ENCODE data around the gene HOXD4.
A peak's percentile ranks its signal among the peaks of the same experiment; 100 is the strongest.

HOXD4 gene

GRCh38 chr2:176173567-176174381 lies 22.4 kb downstream of the HOXD4 start:
- H3K27me3 ChIP-seq (ENCODE audit: insufficient read depth, low read length): peaks cover 100% of the 10 kb centered on the region
- no peaks in the 10 kb centered on the region for H3K36me3 ChIP-seq (ENCODE audit: insufficient read depth, low read depth, low read length)
- no peak overlapping the region for H3K27ac ChIP-seq (ENCODE audit: low read length)
- H3K4me1 ChIP-seq (ENCODE audit: insufficient read depth, low read length): peaks cover 20% of the 10 kb centered on the region; the same call in 1 of the 2 replicates
- no peak overlapping the region for H3K9ac ChIP-seq (ENCODE audit: low read depth, low read length)
- no peak overlapping the region for H3K4me3 ChIP-seq (ENCODE audit: low read length)
- H3K9me3 ChIP-seq (ENCODE audit: insufficient read depth, low read depth, low read length): peaks cover 4% of the 10 kb centered on the region; the same call in 1 of the 2 replicates

- Histone ChIP-seq H3K9ac (ENCODE audit: low read depth, low read length) (no peak overlapping the region), H3K9me3 (ENCODE audit: insufficient read depth, low read depth, low read length) (peaks cover 4% of the 10 kb centered on the region; the same call in 1 of the 2 replicates), H3K4me1 (ENCODE audit: insufficient read depth, low read length) (peaks cover 20% of the 10 kb centered on the region; the same call in 1 of the 2 replicates), H3K4me3 (ENCODE audit: low read length) (peak overlapping the region; percentile 50; the same call in 1 of the 2 replicates), H3K27me3 (ENCODE audit: insufficient read depth, low read length) (peaks cover 100% of the 10 kb centered on the region), H3K36me3 (ENCODE audit: insufficient read depth, low read depth, low read length) (no peaks in the 10 kb centered on the region), H3K27ac (ENCODE audit: low read length) (no peak overlapping the region)
Measured at GRCh38 chr2:176174382-176174823, 23.1 kb downstream of the HOXD4 start.

- H3K4me3 ChIP-seq (ENCODE audit: low read length): peak overlapping the region; percentile 50; the same call in 1 of the 2 replicates
- no peak overlapping the region for H3K27ac ChIP-seq (ENCODE audit: low read length)
- H3K4me1 ChIP-seq (ENCODE audit: insufficient read depth, low read length): peaks cover 20% of the 10 kb centered on the region; the same call in 1 of the 2 replicates
- H3K9me3 ChIP-seq (ENCODE audit: insufficient read depth, low read depth, low read length): peaks cover 4% of the 10 kb centered on the region; the same call in 1 of the 2 replicates
- no peak overlapping the region for H3K9ac ChIP-seq (ENCODE audit: low read depth, low read length)
- no peaks in the 10 kb centered on the region for H3K36me3 ChIP-seq (ENCODE audit: insufficient read depth, low read depth, low read length)
- peaks cover 100% of the 10 kb centered on the region for H3K27me3 ChIP-seq (ENCODE audit: insufficient read depth, low read length)
Measured at GRCh38 chr2:176174824-176175708, 23.7 kb downstream of the HOXD4 start.

DNA sequence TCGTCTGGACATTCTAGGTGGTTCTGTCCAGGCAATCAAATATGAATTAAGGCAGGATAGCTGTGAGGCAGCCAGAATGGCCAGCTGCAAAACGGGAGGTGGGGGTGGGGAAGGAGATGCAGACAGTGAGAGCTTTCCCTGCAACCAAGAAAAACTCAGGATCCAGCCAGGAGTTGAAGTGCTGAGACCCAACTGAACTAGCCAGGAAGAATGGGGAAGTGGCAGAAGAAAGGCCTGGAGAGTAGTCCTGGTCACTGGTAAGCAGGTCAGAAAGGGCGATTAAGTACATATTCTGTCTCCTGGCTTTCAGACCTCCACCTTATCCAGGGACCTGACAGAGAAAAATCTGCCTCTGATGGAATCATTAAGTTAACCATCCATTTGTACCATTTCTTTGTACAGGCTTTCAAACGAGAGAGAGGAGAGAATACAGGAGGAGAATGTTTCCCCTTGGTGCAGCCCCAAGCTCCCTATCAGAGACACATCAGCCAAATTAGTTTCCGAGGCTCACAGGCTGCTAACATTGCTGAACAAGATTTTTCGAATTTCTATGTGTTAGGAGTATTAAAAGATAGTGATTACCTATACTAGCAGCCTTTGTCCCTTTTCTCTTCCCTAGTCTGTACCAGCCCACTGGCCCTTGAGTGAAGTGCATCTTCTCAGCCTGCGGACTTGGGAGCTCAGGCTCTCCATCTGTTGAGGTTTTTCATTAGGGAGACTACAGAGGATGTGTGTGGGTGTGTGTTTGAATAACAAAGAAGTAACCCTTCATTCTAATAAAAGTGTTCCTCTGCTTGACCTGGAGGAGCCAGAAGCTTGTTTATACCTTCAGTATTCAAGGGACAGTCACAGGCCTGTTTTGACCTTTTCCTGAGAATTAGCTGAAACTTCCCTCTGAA lies 24.6 kb downstream of the HOXD4 start:
- Histone ChIP-seq H3K9me3 (ENCODE audit: insufficient read depth, low read depth, low read length) (peaks cover 4% of the 10 kb centered on the region; the same call in 1 of the 2 replicates), H3K4me3 (ENCODE audit: low read length) (no peak overlapping the region; the same call in 1 of the 2 replicates), H3K36me3 (ENCODE audit: insufficient read depth, low read depth, low read length) (no peaks in the 10 kb centered on the region), H3K9ac (ENCODE audit: low read depth, low read length) (no peak overlapping the region), H3K4me1 (ENCODE audit: insufficient read depth, low read length) (peaks cover 20% of the 10 kb centered on the region; the same call in 1 of the 2 replicates), H3K27ac (ENCODE audit: low read length) (no peak overlapping the region), H3K27me3 (ENCODE audit: insufficient read depth, low read length) (peaks cover 100% of the 10 kb centered on the region)

GRCh38 chr2:176177580-176178037 lies 26.3 kb downstream of the HOXD4 start:
- no peak overlapping the region for H3K27ac ChIP-seq (ENCODE audit: low read length)
- peak overlapping the region; percentile 62 for H3K4me3 ChIP-seq (ENCODE audit: low read length)
- no peak overlapping the region for H3K9ac ChIP-seq (ENCODE audit: low read depth, low read length)
- no peaks in the 10 kb centered on the region for H3K36me3 ChIP-seq (ENCODE audit: insufficient read depth, low read depth, low read length)
- peaks cover 4% of the 10 kb centered on the region; the same call in 1 of the 2 replicates for H3K9me3 ChIP-seq (ENCODE audit: insufficient read depth, low read depth, low read length)
- peaks cover 100% of the 10 kb centered on the region for H3K27me3 ChIP-seq (ENCODE audit: insufficient read depth, low read length)
- peaks cover 20% of the 10 kb centered on the region; the same call in 1 of the 2 replicates for H3K4me1 ChIP-seq (ENCODE audit: insufficient read depth, low read length)

DNA sequence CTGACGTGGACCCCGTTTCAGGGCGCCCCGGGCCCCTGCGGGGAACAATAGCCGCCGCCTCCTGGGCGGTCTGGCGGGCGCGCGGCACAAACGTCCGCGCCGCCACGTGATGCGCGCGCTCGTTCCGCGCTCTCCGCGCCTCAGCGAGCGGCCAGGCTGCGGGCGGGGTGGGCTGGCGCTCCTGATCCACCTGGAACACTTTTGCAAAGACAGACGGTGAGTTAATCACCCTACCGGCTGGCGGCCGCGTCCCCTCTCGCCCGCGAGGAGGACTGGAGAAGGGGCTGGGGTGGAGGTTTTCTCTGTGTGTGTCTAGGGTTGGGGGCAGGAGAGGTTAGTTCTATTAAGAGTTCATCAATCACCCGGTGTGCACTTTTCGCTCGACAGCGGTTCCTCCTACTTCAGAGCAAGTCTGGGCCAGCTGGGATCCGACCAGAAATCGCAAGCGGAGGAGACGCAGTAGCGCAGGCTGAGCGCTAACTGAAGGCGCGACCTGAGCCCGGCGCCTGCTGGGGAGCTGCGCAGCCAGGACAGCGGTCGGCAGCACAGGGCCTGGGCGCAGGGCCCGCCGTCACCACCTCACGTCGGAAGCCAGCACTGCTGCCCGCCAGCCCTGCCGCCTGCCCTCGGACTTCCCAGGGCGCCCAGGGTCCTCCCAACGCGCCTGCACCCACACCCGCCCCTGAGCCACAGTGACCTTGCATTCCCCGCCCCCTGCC lies 26.8 kb downstream of the HOXD4 start:
- peaks cover 20% of the 10 kb centered on the region; the same call in 1 of the 2 replicates for H3K4me1 ChIP-seq (ENCODE audit: insufficient read depth, low read length)
- H3K9me3 ChIP-seq (ENCODE audit: insufficient read depth, low read depth, low read length): peaks cover 4% of the 10 kb centered on the region; the same call in 1 of the 2 replicates
- H3K27ac ChIP-seq (ENCODE audit: low read length): no peak overlapping the region
- H3K27me3 ChIP-seq (ENCODE audit: insufficient read depth, low read length): peaks cover 100% of the 10 kb centered on the region
- H3K36me3 ChIP-seq (ENCODE audit: insufficient read depth, low read depth, low read length): no peaks in the 10 kb centered on the region
- peak overlapping the region; percentile 62 for H3K4me3 ChIP-seq (ENCODE audit: low read length)
- no peak overlapping the region for H3K9ac ChIP-seq (ENCODE audit: low read depth, low read length)

- H3K9ac ChIP-seq (ENCODE audit: low read depth, low read length): no peak overlapping the region
- H3K9me3 ChIP-seq (ENCODE audit: insufficient read depth, low read depth, low read length): peaks cover 4% of the 10 kb centered on the region; the same call in 1 of the 2 replicates
- no peaks in the 10 kb centered on the region for H3K36me3 ChIP-seq (ENCODE audit: insufficient read depth, low read depth, low read length)
- H3K4me1 ChIP-seq (ENCODE audit: insufficient read depth, low read length): peaks cover 20% of the 10 kb centered on the region; the same call in 1 of the 2 replicates
- H3K27ac ChIP-seq (ENCODE audit: low read length): no peak overlapping the region
- peaks cover 100% of the 10 kb centered on the region for H3K27me3 ChIP-seq (ENCODE audit: insufficient read depth, low read length)
- H3K4me3 ChIP-seq (ENCODE audit: low read length): no peak overlapping the region
Measured at GRCh38 chr2:176178757-176179295, 27.5 kb downstream of the HOXD4 start.

- no peak overlapping the region for H3K4me3 ChIP-seq (ENCODE audit: low read length)
- peaks cover 4% of the 10 kb centered on the region; the same call in 1 of the 2 replicates for H3K9me3 ChIP-seq (ENCODE audit: insufficient read depth, low read depth, low read length)
- H3K27ac ChIP-seq (ENCODE audit: low read length): no peak overlapping the region
- no peaks in the 10 kb centered on the region for H3K36me3 ChIP-seq (ENCODE audit: insufficient read depth, low read depth, low read length)
- H3K4me1 ChIP-seq (ENCODE audit: insufficient read depth, low read length): 0 out of 2 replicates have a peak, but pooled peaks cover 5% of the 10 kb centered on the region
- no peak overlapping the region for H3K9ac ChIP-seq (ENCODE audit: low read depth, low read length)
- H3K27me3 ChIP-seq (ENCODE audit: insufficient read depth, low read length): peaks cover 100% of the 10 kb centered on the region
Measured at GRCh38 chr2:176181551-176181950, 30.2 kb downstream of the HOXD4 start.

DNA sequence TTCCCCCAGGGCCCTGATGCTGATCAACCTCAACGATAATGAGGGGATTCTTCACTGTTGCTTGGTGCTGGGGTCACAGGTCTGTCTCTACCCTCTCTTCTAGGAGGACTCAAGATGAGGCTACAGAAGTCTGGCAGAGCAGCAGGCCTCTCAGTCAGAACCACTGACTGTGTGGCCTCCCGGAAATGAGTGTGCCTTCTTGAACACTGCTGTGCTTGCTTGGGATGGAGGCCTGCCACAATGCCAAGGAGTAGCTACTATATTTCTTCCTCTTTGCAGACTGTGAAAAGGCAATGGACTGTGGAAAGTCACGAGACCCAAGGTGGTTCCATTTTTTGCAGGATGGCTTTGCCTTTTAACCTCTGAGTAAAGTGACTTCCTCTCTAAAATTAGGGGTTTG lies 31.3 kb downstream of the HOXD4 start:
- peaks cover 100% of the 10 kb centered on the region for H3K27me3 ChIP-seq (ENCODE audit: insufficient read depth, low read length)
- H3K4me1 ChIP-seq (ENCODE audit: insufficient read depth, low read length): 0 out of 2 replicates have a peak, but pooled peaks cover under 1% of the 10 kb centered on the region
- no peaks in the 10 kb centered on the region for H3K9me3 ChIP-seq (ENCODE audit: insufficient read depth, low read depth, low read length)
- no peaks in the 10 kb centered on the region for H3K36me3 ChIP-seq (ENCODE audit: insufficient read depth, low read depth, low read length)
- no peak overlapping the region for H3K4me3 ChIP-seq (ENCODE audit: low read length)
- H3K9ac ChIP-seq (ENCODE audit: low read depth, low read length): no peak overlapping the region
- H3K27ac ChIP-seq (ENCODE audit: low read length): no peak overlapping the region

DNA sequence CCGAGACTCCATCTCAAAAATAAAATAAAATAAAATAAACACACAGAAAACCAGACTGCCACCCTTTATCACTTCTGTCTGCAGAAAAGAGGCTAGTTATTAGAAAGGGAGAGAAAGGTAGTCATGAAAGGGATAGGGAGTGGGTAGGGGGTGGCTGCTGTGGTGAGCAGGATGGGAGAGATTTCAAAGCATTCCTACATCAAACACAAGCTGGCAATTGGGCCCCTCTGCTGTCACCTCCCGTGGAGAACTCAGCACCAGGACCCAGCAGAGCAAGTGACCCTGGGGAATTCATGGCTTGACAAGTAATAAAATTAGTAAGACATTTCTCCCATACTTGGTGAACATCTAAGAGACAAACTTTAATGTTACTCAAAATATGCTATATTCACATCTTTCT lies 33.4 kb downstream of the HOXD4 start:
- Histone ChIP-seq H3K9me3 (ENCODE audit: insufficient read depth, low read depth, low read length) (no peaks in the 10 kb centered on the region; the same call in 1 of the 2 replicates), H3K27me3 (ENCODE audit: insufficient read depth, low read length) (peaks cover 100% of the 10 kb centered on the region), H3K27ac (ENCODE audit: low read length) (no peak overlapping the region), H3K4me1 (ENCODE audit: insufficient read depth, low read length) (no peaks in the 10 kb centered on the region), H3K9ac (ENCODE audit: low read depth, low read length) (no peak overlapping the region), H3K4me3 (ENCODE audit: low read length) (no peak overlapping the region), H3K36me3 (ENCODE audit: insufficient read depth, low read depth, low read length) (no peaks in the 10 kb centered on the region)
